ENCODE results near the gene ZFPM1.

GRCh38 chr16:88432753-88433152 is 20.3 kb upstream of the ZFPM1 start:
- no peak for TF ChIP-seq RAD21 (IDR thresholded peaks at IDR 0.05; ENCODE audit: low read depth)
- TF ChIP-seq REST (IDR thresholded peaks at IDR 0.05; ENCODE audit: low read depth) = no peak
- no peak for TF ChIP-seq NFIC (IDR thresholded peaks at IDR 0.05)
- no peak for TF ChIP-seq MAX (IDR thresholded peaks at IDR 0.05)
- no peak for TF ChIP-seq TCF12 (IDR thresholded peaks at IDR 0.05; ENCODE audit: low read depth)
- TF ChIP-seq TAF1 (IDR thresholded peaks at IDR 0.05; ENCODE audit: low read depth) = no peak
- no peak for TF ChIP-seq YY1 (IDR thresholded peaks at IDR 0.05; ENCODE audit: low read depth)
- no peak for TF ChIP-seq EP300 (IDR thresholded peaks at IDR 0.05; ENCODE audit: borderline replicate concordance)
- no peak for TF ChIP-seq ZBTB7A (IDR thresholded peaks at IDR 0.05; ENCODE audit: low read depth)
- no peak for TF ChIP-seq CREB1 (IDR thresholded peaks at IDR 0.05; ENCODE audit: low read depth)
